Uterus (tissue), 4 donors: Measurements from ENCODE around the gene KYNU. TPM values are rescaled to one million over a fixed set of nuclear protein-coding genes. Genes with fewer than 3 reads are reported as not detected.

Experiments
- DNase-seq, 2 donors: peaks; one replicate each; pipeline ENCODE4 v3.0.0-alpha.2; 2019 to 2020
- H3K27ac ChIP-seq, 2 donors: fragments of 200-600 bp; sonication (generic); 1 replicate in 1 of 2; 2 replicates in 1 of 2; pipeline ENCODE4 v1.5.1; 2016 to 2018
- H3K27me3 ChIP-seq, 2 donors: fragments of 200-600 bp; sonication (generic); one replicate each; pipeline ENCODE4 v1.5.1; 2018 to 2019; ENCODE audit warnings: control low read depth in 1 of 2
- H3K36me3 ChIP-seq, 2 donors: fragments of 200-600 bp; sonication (generic); one replicate each; pipeline ENCODE4 v1.5.1; 2019; ENCODE audit warnings: control low read depth in 1 of 2
- H3K4me1 ChIP-seq, 2 donors: fragments of 200-600 bp; sonication (generic); one replicate each; pipeline ENCODE4 v1.5.1; 2018 to 2019; ENCODE audit warnings: control low read depth in 1 of 2
- H3K4me3 ChIP-seq, 2 donors: fragments of 200-600 bp; sonication (generic); 1 replicate in 1 of 2; 2 replicates in 1 of 2; pipeline ENCODE4 v1.5.1; 2018 to 2019; ENCODE audit warnings: mild to moderate bottlenecking in 1 of 2
- H3K9me3 ChIP-seq, 2 donors: fragments of 200-600 bp; sonication (generic); one replicate each; pipeline ENCODE4 v1.5.1; 2019; ENCODE audit warnings: control low read depth in 1 of 2
- POLR2A ChIP-seq, 2 donors: fragments of 450-650 bp; IDR thresholded peaks; one replicate each; pipeline ENCODE4 v1.6.1; 2016; ENCODE audit warnings: antibody characterized with exemption in 2 of 2, mild to moderate bottlenecking in 1 of 2, moderate library complexity in 1 of 2
- intact Hi-C: fragments of 100-400 bp; cut with DNase I; formaldehyde crosslinking; loops from one replicate; pipeline ENCODE4 v1.15.1; 2023; ENCODE audit warnings: low total_unique reads
- total RNA-seq, 4 donors: library from RNA; depleted of rRNA in 3 of 4; stranded (reverse); fragments of >200 nt in 3 of 4; gene quantifications; one replicate each; pipeline versions ENCODE4 v1.1.0 to v1.2.4, GENCODE V29; 2014 to 2023
- TF ChIP-seq, protein P1 (sequence below), 4 experiments: fragments of 200-600 bp in 2 of 4; fragments of 450-650 bp in 2 of 4; sonication (generic) in 2 of 4; IDR thresholded peaks; one replicate each; pipeline ENCODE4 v1.5.1; 2016 to 2019; ENCODE audit warnings: antibody characterized with exemption in 4 of 4, mild to moderate bottlenecking in 2 of 4, moderate library complexity in 1 of 4
- donor health status: DM: yes; HTN: yes; CAD: no.

The KYNU gene
- total RNA-seq, 4 donors from 2014 or later: 1.9 to 5.3 (median 2.1) TPM; not detected in 1

DNA sequence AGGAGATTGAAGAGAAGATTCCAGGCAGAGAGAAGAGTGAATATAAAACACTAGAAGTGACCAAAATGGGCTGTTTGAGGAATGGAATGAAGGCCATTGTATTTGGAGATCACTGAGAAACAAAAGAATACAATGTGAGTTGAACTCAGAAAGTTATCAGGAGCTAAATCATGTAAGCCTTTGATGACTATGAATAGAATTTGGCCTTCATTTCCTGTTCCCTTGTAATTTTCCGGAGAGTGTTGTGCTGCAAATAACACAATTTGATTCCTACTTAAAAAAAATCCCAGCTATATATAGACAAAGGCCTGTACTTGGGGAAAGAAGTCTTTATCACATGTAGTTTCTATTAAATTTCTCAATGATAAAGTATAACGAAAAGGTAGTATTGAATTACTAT, 33.7 kb upstream of the KYNU start:
- intact Hi-C loops: no loop called here
- no peak for TF ChIP-seq POLR2A (IDR thresholded peaks at IDR 0.05)
- TF ChIP-seq, protein P1, sequence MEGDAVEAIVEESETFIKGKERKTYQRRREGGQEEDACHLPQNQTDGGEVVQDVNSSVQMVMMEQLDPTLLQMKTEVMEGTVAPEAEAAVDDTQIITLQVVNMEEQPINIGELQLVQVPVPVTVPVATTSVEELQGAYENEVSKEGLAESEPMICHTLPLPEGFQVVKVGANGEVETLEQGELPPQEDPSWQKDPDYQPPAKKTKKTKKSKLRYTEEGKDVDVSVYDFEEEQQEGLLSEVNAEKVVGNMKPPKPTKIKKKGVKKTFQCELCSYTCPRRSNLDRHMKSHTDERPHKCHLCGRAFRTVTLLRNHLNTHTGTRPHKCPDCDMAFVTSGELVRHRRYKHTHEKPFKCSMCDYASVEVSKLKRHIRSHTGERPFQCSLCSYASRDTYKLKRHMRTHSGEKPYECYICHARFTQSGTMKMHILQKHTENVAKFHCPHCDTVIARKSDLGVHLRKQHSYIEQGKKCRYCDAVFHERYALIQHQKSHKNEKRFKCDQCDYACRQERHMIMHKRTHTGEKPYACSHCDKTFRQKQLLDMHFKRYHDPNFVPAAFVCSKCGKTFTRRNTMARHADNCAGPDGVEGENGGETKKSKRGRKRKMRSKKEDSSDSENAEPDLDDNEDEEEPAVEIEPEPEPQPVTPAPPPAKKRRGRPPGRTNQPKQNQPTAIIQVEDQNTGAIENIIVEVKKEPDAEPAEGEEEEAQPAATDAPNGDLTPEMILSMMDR (IDR thresholded peaks at IDR 0.05): no peak
- H3K4me1 ChIP-seq: no peaks in the 10 kb centered on the region
- no peaks in the 10 kb centered on the region for H3K27me3 ChIP-seq
- H3K9me3 ChIP-seq: no peaks in the 10 kb centered on the region
- no peak for DNase-seq
- no peaks in the 10 kb centered on the region for H3K36me3 ChIP-seq
- no peak overlapping the region for H3K4me3 ChIP-seq
- no peak overlapping the region for H3K27ac ChIP-seq

DNA sequence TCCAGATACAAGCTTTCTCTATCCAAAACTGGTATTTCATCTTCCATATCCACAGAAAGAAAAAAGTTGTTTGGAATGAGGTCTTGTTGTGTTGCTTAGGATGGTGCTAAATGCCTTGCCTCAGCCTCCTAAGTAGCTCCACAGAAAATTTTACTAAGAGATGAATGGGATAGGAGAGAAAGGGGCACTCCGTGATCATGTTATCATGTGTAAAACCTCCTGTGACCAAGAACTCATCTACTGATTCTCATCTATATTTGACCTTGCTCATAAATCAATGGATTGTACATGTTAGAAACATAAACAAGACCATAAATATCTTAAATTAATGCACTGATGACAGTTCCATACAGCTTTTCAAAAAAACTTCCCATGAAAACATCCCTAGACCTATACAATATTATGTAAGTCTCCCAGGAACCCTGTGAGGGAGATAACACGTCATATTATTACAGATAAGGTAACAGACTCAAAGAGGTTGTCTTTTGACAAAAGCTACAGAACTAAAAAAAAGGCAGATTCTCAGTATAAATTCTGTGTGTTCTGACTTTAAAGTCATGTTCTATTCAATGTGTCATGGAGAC, 29.3 kb upstream of the KYNU start:
- no peak for TF ChIP-seq POLR2A (IDR thresholded peaks at IDR 0.05)
- TF ChIP-seq, protein P1 (IDR thresholded peaks at IDR 0.05): no peak

DNA sequence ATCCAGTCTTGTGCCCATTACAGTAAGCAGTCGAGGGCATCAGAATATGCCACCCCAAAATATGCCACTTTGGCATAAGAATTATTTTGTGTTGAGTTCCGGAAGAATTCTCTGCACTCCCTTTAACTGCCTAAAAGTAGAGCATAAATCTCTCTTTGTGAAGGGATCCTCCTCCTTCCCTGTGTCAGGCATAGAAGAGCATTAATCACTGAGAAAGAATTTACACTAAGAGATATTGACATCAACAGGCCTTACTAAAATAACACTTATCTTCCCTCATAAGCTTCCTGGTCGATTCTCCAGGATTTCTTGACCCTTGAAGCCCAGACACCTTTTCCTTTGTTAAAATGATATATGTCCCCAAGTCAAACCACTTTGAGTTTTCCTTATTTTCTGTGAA, 27.6 kb upstream of the KYNU start:
- DNase-seq: no peak
- no peak overlapping the region for H3K4me3 ChIP-seq
- no peaks in the 10 kb centered on the region for H3K9me3 ChIP-seq
- no peak for TF ChIP-seq POLR2A (IDR thresholded peaks at IDR 0.05)
- TF ChIP-seq, protein P1 (IDR thresholded peaks at IDR 0.05): no peak
- H3K27me3 ChIP-seq: no peaks in the 10 kb centered on the region
- intact Hi-C loops: no loop called here
- no peaks in the 10 kb centered on the region for H3K4me1 ChIP-seq
- no peaks in the 10 kb centered on the region for H3K36me3 ChIP-seq
- no peak overlapping the region for H3K27ac ChIP-seq

More for the DNA sequence above, 29.3 kb upstream of the KYNU start:
- H3K4me1 ChIP-seq: no peaks in the 10 kb centered on the region
- DNase-seq: no peak
- H3K36me3 ChIP-seq: no peaks in the 10 kb centered on the region
- intact Hi-C loops: no loop called here
- H3K9me3 ChIP-seq: no peaks in the 10 kb centered on the region
- H3K27ac ChIP-seq: no peak overlapping the region
- no peak overlapping the region for H3K4me3 ChIP-seq
- H3K27me3 ChIP-seq: no peaks in the 10 kb centered on the region

DNA sequence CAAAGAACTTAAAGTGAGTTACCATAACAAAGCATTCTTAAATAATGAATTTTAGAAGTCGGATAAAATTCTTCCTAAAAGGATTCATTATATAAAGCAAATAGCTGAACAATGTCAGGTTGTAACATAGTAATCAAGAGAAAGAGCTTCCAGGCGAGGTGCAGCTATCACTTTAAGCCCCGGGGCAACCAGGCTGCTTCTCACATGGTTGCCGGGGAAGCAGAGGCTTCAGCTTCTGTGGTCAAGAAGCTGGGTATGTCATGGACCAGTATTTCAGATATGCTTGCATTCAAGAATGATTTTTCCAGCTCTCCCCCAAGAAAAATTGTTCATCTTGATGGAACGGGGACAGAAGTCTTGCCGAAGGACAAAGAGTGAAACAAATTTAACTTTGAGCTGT, 23.6 kb upstream of the KYNU start:
- Histone ChIP-seq H3K4me3 (no peak overlapping the region), H3K36me3 (no peaks in the 10 kb centered on the region), H3K9me3 (no peaks in the 10 kb centered on the region), H3K27ac (no peak overlapping the region), H3K4me1 (no peaks in the 10 kb centered on the region), H3K27me3 (no peaks in the 10 kb centered on the region)
- intact Hi-C loops: no loop called here
- no peak for DNase-seq
- TF ChIP-seq, protein P1 (IDR thresholded peaks at IDR 0.05): no peak
- no peak for TF ChIP-seq POLR2A (IDR thresholded peaks at IDR 0.05)

DNA sequence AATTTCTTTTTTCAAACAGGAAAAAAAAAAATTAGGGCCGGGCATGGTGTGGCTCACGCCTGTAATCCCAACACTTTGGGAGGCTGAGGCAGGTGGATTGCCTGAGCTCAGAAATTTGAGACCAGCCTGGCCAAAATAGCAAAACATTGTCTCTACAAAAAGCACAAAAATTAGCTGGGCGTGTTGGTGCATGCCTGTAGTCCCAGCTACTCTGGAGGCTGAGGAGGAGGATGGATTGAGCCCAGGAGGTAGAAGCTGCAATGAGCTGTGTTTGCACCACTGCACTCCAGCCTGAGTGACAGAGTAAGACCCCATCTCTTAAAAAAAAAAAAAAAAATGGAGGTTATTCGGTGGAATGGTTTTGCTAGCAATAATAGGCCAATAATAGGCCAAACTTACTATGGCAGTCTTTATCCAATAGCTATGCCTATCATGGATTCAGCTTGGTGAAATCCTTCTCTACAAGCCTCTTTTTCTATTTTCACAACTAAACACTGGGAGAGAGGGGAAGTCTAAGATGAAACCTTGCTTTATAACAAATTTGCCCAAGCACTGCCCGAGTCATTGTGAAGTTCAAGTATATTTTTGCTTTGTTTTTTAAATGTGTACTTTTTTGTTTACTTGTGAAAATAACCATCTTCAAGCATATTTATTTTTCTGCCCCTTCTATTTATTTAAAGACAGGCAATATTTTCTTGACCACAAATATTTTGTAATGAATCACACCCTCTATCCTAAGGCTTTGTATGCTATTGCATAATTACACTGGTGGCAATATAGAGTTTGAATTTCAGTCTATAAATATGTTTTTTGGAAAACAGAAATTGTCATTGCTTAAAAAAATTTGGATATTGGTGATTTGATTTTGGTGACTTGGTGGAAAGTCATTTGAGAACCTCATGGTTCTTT, 20.0 kb upstream of the KYNU start:
- H3K27ac ChIP-seq: no peak overlapping the region
- H3K4me1 ChIP-seq: no peaks in the 10 kb centered on the region
- H3K36me3 ChIP-seq: no peaks in the 10 kb centered on the region
- H3K27me3 ChIP-seq: no peaks in the 10 kb centered on the region
- no peaks in the 10 kb centered on the region for H3K9me3 ChIP-seq
- intact Hi-C loops: no loop called here
- no peak for TF ChIP-seq POLR2A (IDR thresholded peaks at IDR 0.05)
- TF ChIP-seq, protein P1 (IDR thresholded peaks at IDR 0.05): no peak
- DNase-seq: no peak
- H3K4me3 ChIP-seq: no peak overlapping the region
